Activated CD4-positive, alpha-beta T cell treated with anti-CD3 and anti-CD28 coated beads for 36 hours (primary cell): ENCODE measurements around the gene AQP12A. TPM values are rescaled to one million over a fixed set of nuclear protein-coding genes. Genes with fewer than 3 reads are reported as not detected.
"Not testable (repeated sequence)": the region's sequence is repeated elsewhere in the genome, so short reads cannot be mapped to it uniquely, and the experiment has no call there.

ENCODE experiments used
- ATAC-seq: fragments of 200-7000 bp; cut with Tn5 transposase; one replicate; pipeline ENCODE4 v1.10.0; 2021; ENCODE audit warnings: mild to moderate bottlenecking, moderate library complexity
- CTCF ChIA-PET: fragments of 350-600 bp; sonication (Branson Sonifier 250); formaldehyde crosslinking; loops from one replicate; lab custom pipeline; 2021; ENCODE audit warnings: antibody characterized with exemption; lab: Charles Lee
- POLR2A ChIA-PET: fragments of 350-600 bp; sonication (Branson Sonifier 250); formaldehyde crosslinking; loops from one replicate; lab custom pipeline; 2021; ENCODE audit warnings: antibody characterized with exemption, inconsistent platforms; lab: Charles Lee
- DNase-seq: peaks from one replicate; pipeline ENCODE4 v3.0.0-alpha.2; 2020
- H3K27ac Mint-ChIP-seq: one replicate; pipeline ENCODE4 v1.8.0; 2021; ENCODE audit warnings: mixed read lengths
- H3K27me3 Mint-ChIP-seq: one replicate; pipeline ENCODE4 v1.8.0; 2021; ENCODE audit warnings: mixed read lengths
- H3K36me3 Mint-ChIP-seq: one replicate; pipeline ENCODE4 v1.8.0; 2021; ENCODE audit warnings: low read depth, mixed read lengths
- H3K4me1 Mint-ChIP-seq: one replicate; pipeline ENCODE4 v1.8.0; 2021; ENCODE audit warnings: mixed read lengths
- H3K4me3 Mint-ChIP-seq: one replicate; pipeline ENCODE4 v1.8.0; 2021; ENCODE audit warnings: mild to moderate bottlenecking, moderate library complexity, mixed read lengths
- H3K9me3 Mint-ChIP-seq: one replicate; pipeline ENCODE4 v1.8.0; 2021; ENCODE audit warnings: low read depth, mixed read lengths
- intact Hi-C, 2 experiments: fragments of 100-400 bp; cut with DNase I in 1 of 2; cut with micrococcal nuclease in 1 of 2; formaldehyde crosslinking; loops; one replicate each; pipeline versions ENCODE4 v1.14.2 to v1.15.1; 2022 to 2024; cut with DNase I, micrococcal nuclease
- total RNA-seq, 2 experiments: library from RNA; stranded (reverse); gene quantifications; one replicate each; pipeline ENCODE4 v1.2.3, GENCODE V29; 2021

AQP12A gene
- total RNA-seq, 2 experiments from 2014 or later: not detected

DNA sequence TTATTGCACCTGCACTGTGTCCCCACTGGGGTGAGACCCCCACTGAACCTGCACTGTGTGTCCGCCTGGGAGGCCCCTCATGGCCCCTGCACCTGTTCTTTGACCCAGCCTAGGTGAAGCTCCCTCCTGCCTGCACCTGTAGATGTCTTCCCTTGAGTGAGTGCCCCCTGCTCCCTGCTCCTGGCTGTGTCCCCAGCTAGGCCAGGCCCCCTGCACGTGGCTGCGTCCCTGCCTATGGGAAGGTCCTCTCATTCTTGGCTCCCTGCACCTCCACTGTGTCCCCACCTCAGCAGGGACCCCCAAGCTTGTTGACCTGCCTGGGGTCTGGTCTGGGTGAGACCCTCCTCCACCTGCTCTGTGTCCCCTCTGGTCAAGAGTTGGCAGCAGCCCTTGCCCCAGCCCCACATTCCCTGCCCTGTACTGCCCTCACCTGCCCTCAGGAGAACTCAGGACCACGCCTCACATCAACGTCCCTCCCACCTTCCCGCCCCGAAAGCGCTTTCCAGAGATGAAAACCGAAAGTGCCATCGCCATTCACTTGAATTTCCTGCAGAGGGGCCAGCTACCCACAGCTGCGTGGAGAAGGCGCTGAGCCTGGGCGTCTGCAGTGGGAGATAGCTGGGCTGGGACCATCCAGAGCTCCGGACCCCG lies 8.2 kb upstream of the AQP12A start:
- H3K36me3 Mint-ChIP-seq, POLR2A ChIA-PET, H3K4me1 Mint-ChIP-seq, intact Hi-C loops, H3K4me3 Mint-ChIP-seq, H3K27me3 Mint-ChIP-seq, DNase-seq, CTCF ChIA-PET, H3K9me3 Mint-ChIP-seq, H3K27ac Mint-ChIP-seq: not testable (repeated sequence)
- peak; percentile 44 for ATAC-seq

DNA sequence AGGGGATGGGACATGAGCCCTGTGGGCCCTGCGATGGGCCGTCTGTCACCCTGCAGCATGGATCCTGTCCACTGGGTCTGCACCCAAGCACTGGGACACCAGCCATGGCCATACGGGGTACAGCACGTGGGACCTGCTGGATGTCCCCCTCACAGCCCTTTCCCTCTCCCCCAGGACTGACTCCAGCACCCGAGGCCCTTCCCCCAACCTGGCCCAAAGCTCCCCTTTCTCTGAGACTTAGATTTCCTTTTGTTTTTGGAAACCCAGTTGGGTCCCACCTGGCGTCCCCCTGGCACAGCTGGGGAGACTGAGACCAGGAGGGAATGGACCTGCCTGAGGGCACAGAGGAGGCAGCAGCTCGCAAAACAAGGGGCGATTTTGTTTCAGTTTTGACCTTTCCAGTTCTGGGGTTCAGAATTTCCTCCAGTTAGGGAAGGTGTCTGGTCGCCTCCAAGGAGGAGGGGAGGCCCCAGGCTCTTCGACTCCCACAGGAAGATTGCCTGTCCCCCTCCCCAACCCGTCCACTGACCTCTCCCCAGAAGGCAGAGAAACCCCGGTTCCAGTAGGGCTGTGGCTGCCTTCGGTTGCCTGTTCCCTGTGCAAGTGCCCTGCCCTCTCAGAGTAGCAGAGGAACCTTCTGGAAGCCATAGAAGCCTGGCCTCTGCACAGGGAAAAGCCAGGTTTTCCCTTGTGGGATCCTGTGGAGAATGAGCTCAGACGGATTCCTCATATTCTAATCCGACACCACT lies 7.5 kb upstream of the AQP12A start:
- CTCF ChIA-PET, POLR2A ChIA-PET, H3K9me3 Mint-ChIP-seq, H3K4me1 Mint-ChIP-seq, intact Hi-C loops, DNase-seq, H3K27ac Mint-ChIP-seq, H3K4me3 Mint-ChIP-seq, H3K27me3 Mint-ChIP-seq, ATAC-seq, H3K36me3 Mint-ChIP-seq: not testable (repeated sequence)

DNA sequence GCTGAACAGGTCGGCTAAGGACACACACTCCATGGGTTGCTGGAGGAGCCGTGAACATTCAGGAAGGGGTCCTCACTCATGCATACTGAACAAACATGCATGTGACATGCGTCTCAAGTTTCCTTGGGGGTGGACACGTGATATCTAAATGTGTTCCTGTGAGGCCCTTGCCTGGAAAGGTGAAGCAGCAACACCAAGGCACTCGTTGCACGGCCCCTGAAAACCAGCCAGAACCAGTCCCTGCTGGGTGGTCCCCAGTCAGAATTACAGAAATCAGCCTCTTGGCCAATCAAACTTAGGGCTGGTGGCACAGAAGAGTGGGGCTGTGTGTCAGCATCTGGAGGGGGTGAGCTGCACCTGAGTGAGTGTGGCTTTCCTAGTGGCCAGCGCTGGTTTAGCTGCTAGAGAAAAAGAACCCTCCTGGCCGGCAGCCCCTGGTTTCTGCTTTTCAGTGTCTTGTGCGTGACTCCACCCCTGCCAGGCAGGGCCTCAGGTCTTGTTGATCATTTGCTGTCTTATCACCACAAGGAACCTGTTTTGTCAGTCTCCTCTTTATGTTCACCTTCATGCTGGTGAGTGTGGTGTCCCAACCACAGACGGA lies 5.8 kb upstream of the AQP12A start:
- ChIA-PET POLR2A (no interaction called here), CTCF (no interaction called here)
- H3K4me3 Mint-ChIP-seq: no peak overlapping the region
- H3K9me3 Mint-ChIP-seq: no peaks in the 10 kb centered on the region
- no peaks in the 10 kb centered on the region for H3K4me1 Mint-ChIP-seq
- intact Hi-C loops: no loop called here
- DNase-seq (no peak), ATAC-seq (no peak)
- H3K27me3 Mint-ChIP-seq: no peaks in the 10 kb centered on the region
- no peaks in the 10 kb centered on the region for H3K36me3 Mint-ChIP-seq
- H3K27ac Mint-ChIP-seq: no peak overlapping the region

DNA sequence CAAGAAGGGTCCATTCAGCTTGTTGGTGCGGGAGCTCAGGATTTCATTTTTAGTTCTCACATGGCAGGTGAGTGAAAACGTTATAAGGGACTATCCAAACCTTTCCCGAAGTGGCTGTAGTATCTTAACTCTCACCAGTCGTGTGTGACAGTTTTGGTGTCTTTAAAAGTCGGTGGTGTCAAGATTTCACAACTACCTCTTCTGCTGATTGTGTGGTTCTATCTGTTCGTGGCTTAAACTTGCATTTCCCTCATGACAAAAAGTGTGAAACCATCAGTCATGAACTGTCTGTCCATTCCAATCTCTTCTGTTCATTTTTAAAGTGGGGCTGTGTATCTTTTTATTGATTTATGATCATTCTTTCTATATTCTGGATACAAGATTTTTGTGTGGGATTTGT lies 5.2 kb upstream of the AQP12A start:
- no peak for ATAC-seq
- H3K27me3 Mint-ChIP-seq: no peaks in the 10 kb centered on the region
- intact Hi-C loops: no loop called here
- ChIA-PET CTCF (no interaction called here), POLR2A (no interaction called here)
- no peak for DNase-seq
- no peaks in the 10 kb centered on the region for H3K9me3 Mint-ChIP-seq
- no peak overlapping the region for H3K27ac Mint-ChIP-seq
- no peaks in the 10 kb centered on the region for H3K36me3 Mint-ChIP-seq
- H3K4me1 Mint-ChIP-seq: no peaks in the 10 kb centered on the region
- H3K4me3 Mint-ChIP-seq: no peak overlapping the region

DNA sequence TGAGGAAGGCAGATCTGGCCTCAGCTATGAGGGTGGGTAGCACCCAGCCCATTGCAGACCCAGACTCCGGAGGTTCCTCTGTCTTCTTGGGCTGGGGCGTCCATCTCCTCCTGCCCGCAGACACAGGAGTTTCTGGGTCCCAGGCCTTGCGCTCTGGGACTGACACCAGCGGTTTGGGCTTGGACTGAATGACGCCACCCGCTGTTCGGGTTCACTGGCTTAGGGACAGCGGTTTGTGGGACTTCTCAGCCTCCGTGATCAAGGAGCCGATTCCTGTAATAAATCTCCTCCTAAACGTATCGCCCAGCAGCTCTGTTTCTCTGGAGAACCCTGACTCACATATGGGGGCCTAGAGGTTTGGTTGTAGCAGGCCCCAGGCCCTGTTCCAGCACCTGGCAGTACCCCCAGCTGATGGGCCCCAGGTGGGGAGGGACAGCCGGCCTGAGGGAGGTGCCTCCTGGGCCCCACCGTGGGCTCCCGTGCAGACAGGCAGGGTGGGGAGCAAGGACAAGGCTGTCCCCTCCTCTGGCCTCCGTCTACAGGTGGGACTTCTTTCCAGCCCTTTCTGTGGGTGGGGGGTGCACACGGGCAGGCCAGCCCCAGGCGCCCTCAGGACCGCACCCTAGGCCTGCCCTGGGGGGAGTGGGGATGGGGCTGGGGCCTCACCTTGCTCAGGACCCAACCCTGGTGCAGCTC lies 4.5 kb upstream of the AQP12A start:
- H3K4me3 Mint-ChIP-seq: no peak overlapping the region
- no peak overlapping the region for H3K27ac Mint-ChIP-seq
- no peaks in the 10 kb centered on the region for H3K27me3 Mint-ChIP-seq
- H3K4me1 Mint-ChIP-seq: no peaks in the 10 kb centered on the region
- ATAC-seq: no peak
- no peaks in the 10 kb centered on the region for H3K36me3 Mint-ChIP-seq
- DNase-seq: no peak
- ChIA-PET POLR2A (no interaction called here), CTCF (no interaction called here)
- intact Hi-C loops: no loop called here
- H3K9me3 Mint-ChIP-seq: no peaks in the 10 kb centered on the region

DNA sequence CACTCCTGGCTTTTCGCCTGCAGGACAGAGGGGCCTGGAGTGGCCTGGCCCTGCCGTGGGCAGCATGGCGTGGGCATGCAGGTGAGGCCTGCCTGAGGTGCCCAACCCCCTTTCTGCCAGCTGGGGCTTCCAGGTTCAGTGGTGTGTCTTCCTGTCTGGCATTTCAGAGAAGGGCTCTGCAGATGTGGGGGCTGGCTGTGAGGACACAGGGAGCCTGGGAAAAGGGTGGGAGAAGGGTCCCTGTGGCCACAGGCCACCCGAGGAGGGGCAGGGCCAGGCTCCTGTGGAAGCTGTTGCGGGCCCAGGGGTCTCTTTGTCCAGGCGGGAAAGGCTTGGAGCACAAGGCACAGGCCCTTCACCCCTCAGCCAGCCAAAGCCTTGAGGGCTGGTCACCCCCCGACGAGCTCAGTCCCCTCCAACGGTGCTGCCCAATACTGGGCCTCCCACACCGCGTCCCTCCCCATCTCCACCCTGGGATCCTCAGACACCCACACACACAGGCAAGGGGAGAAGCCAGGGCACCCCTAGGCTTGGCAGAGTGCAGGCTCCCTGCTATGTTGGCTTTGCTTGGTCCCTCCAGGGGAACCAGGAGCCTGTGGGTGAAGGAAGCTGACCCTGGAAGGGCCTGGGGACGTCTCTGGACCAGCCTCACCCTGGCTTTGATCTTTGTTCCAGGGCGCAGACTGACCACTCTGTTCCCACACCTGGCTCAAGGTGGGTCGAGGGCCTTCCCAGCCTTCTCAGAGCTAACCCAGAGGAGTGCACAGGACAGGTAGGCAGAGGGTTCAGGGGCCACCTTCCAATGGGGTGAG lies 3.7 kb upstream of the AQP12A start:
- intact Hi-C loops: no loop called here
- Mint-ChIP-seq H3K27ac (no peak overlapping the region), H3K4me1 (no peaks in the 10 kb centered on the region), H3K36me3 (no peaks in the 10 kb centered on the region), H3K4me3 (no peak overlapping the region), H3K9me3 (no peaks in the 10 kb centered on the region), H3K27me3 (no peaks in the 10 kb centered on the region)
- CTCF ChIA-PET: no interaction called here
- ATAC-seq (no peak), DNase-seq (no peak)
- POLR2A ChIA-PET: no interaction called here

DNA sequence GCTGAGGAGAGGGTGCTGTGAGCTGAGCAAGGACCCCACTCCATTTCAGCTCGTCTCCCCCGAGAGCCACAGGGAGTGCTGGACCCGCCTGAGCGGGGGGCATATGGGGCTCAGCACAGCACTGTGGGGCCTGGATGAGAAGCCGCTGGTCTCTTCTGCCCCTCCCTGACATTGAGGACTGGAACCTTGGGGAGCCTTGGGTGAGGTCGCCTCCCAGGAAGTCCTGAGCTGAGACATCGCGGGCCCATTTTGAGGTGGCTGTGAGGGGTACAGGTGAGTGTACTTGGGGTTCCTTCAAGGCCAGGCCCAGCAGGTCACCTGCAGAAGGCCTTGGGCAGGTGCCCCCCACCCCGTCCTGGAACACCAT lies 3.1 kb upstream of the AQP12A start:
- Mint-ChIP-seq H3K27me3 (no peaks in the 10 kb centered on the region), H3K36me3 (no peaks in the 10 kb centered on the region), H3K4me3 (no peak overlapping the region), H3K9me3 (no peaks in the 10 kb centered on the region), H3K4me1 (no peaks in the 10 kb centered on the region), H3K27ac (no peak overlapping the region)
- ATAC-seq: no peak
- no peak for DNase-seq
- ChIA-PET POLR2A (no interaction called here), CTCF (no interaction called here)
- intact Hi-C loops: no loop called here

DNA sequence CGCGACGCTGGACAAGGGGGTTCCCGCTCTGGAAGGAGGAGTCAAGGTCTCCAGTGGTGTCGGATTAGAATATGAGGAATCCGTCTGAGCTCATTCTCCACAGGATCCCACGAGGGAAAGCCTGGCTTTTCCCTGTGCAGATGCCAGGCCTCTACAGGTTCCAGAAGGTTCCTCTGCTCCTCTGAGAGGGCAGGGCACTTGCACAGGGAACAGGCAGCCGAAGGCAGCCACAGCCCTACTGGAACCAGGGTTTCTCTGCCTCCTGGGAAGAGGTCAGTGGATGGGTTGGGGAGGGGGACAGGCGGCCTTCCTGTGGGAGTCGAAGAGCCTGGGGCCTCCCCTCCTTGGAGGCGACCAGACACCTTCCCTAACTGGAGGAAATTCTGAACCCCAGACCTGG lies 1.7 kb upstream of the AQP12A start:
- no peaks in the 10 kb centered on the region for H3K9me3 Mint-ChIP-seq
- ChIA-PET POLR2A (no interaction called here), CTCF (interaction anchor here (0.7 kb wide), 1 partner anchor 281 kb away, joined by 3 read pairs; no protein-coding TSS in a partner anchor)
- no peaks in the 10 kb centered on the region for H3K27me3 Mint-ChIP-seq
- no peaks in the 10 kb centered on the region for H3K36me3 Mint-ChIP-seq
- ATAC-seq: no peak
- no peaks in the 10 kb centered on the region for H3K4me1 Mint-ChIP-seq
- DNase-seq: no peak
- intact Hi-C loops: no loop called here
- no peak overlapping the region for H3K27ac Mint-ChIP-seq
- H3K4me3 Mint-ChIP-seq: no peak overlapping the region

DNA sequence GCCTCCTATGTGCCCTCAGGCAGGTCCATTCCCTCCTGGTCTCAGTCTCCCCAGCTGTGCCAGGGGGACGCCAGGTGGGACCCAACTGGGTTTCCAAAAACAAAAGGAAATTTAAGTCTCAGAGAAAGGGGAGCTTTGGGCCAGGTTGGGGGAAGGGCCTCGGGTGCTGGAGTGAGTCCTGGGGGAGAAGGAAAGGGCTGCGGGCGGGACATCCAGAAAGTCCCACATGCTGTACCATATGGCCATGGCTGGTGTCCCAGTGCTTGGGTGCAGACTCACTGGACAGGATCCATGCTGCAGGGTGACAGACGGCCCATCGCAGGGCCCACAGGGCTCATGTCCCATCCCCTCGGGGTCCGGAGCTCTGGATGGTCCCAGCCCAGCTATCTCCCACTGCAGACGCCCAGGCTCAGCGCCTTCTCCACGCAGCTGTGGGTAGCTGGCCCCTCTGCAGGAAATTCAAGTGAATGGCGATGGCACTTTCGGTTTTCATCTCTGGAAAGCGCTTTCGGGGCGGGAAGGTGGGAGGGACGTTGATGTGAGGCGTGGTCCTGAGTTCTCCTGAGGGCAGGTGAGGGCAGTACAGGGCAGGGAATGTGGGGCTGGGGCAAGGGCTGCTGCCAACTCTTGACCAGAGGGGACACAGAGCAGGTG lies 1.1 kb upstream of the AQP12A start:
- H3K9me3 Mint-ChIP-seq, intact Hi-C loops, CTCF ChIA-PET, DNase-seq, H3K27ac Mint-ChIP-seq, POLR2A ChIA-PET, H3K36me3 Mint-ChIP-seq, H3K27me3 Mint-ChIP-seq, H3K4me3 Mint-ChIP-seq, H3K4me1 Mint-ChIP-seq: not testable (repeated sequence)
- ATAC-seq: peak; percentile 47

DNA sequence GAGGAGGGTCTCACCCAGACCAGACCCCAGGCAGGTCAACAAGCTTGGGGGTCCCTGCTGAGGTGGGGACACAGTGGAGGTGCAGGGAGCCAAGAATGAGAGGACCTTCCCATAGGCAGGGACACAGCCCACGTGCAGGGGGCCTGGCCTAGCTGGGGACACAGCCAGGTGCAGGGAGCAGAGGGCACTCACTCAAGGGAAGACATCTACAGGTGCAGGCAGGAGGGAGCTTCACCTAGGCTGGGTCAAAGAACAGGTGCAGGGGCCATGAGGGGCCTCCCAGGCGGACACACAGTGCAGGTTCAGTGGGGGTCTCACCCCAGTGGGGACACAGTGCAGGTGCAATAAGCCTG lies 615 bp upstream of the AQP12A start:
- DNase-seq, H3K4me1 Mint-ChIP-seq, H3K4me3 Mint-ChIP-seq, POLR2A ChIA-PET, CTCF ChIA-PET, H3K27ac Mint-ChIP-seq, H3K9me3 Mint-ChIP-seq, H3K36me3 Mint-ChIP-seq, ATAC-seq, H3K27me3 Mint-ChIP-seq, intact Hi-C loops: not testable (repeated sequence)
